Small intestine (tissue), 7 donors: Measurements from ENCODE around the gene CSF1. TPM values are rescaled to one million over a fixed set of nuclear protein-coding genes. Genes with fewer than 3 reads are reported as not detected.

Experiments
- DNase-seq, 2 donors: peaks; one replicate each; pipeline versions ENCODE4 v3.0.0 to v3.0.0-alpha.2; 2013
- FAIRE-seq: peaks from 2 replicates; lab custom pipeline; 2012; peaks lifted over from hg19 to GRCh38; lab: Jason Lieb, UNC
- H3K27ac ChIP-seq, 3 donors: one replicate each; pipeline ENCODE4 v1.5.1; 2013; ENCODE audit warnings: low read length in 2 of 3, mild to moderate bottlenecking in 2 of 3, control low read depth in 1 of 3, inconsistent platforms in 1 of 3, low read depth in 1 of 3, moderate library complexity in 1 of 3
- H3K27me3 ChIP-seq, 3 donors: one replicate each; pipeline ENCODE4 v1.6.1; 2013; ENCODE audit warnings: low read length in 3 of 3, inconsistent platforms in 1 of 3; ENCODE audit not compliant: control insufficient read depth in 3 of 3, insufficient read depth in 3 of 3
- H3K36me3 ChIP-seq, 3 donors: one replicate each; pipeline ENCODE4 v1.6.1; 2013; ENCODE audit warnings: low read length in 3 of 3, inconsistent platforms in 1 of 3, low read depth in 1 of 3, mild to moderate bottlenecking in 1 of 3, moderate library complexity in 1 of 3; ENCODE audit not compliant: control insufficient read depth in 3 of 3, insufficient read depth in 2 of 3
- H3K4me1 ChIP-seq, 3 donors: one replicate each; pipeline ENCODE4 v1.6.1; 2013; ENCODE audit warnings: low read length in 2 of 3, inconsistent platforms in 1 of 3, low read depth in 1 of 3, mild to moderate bottlenecking in 1 of 3, moderate library complexity in 1 of 3; ENCODE audit not compliant: control insufficient read depth in 3 of 3, insufficient read depth in 2 of 3
- H3K4me3 ChIP-seq, 3 donors: one replicate each; pipeline ENCODE4 v1.5.1; 2013; ENCODE audit warnings: low read length in 3 of 3, control low read depth in 1 of 3, inconsistent platforms in 1 of 3, low read depth in 1 of 3, mild to moderate bottlenecking in 1 of 3, moderate library complexity in 1 of 3
- H3K9me3 ChIP-seq, 2 donors: one replicate each; pipeline ENCODE4 v1.6.1; 2013; ENCODE audit warnings: low read depth in 1 of 2, low read length in 1 of 2; ENCODE audit not compliant: control insufficient read depth in 2 of 2, insufficient read depth in 1 of 2
- WGBS, 3 donors: extraction: QIAGEN DNeasy Blood & Tissue Kit; methylation state at CpG; one replicate each; pipeline ENCODE4 v1.1.7; 2013; 5-methylcytosine and 5-hydroxymethylcytosine counted together
- polyA plus RNA-seq, 4 donors: library from polyadenylated mRNA; stranded (reverse) in 3 of 4; unstranded in 1 of 4; fragments of 200-250 nt in 3 of 4; fragments of 120-200 nt in 1 of 4; gene quantifications; one replicate each; pipeline versions ENCODE4 v1.2.1 to v1.2.3, GENCODE V29; 2013
- donor health status: healthy with polysubstance abuse.
- donor health status: control.
- donor health status: control.
- donor health status: Bipolar disorder and iron deficiency.
- donor health status: healthy.

CSF1 gene
- polyA plus RNA-seq, 4 donors, result 0.89 to 15.5 (median 4.4) TPM

- Histone ChIP-seq H3K4me3 (no peak overlapping the region), H3K36me3 (no peaks in the 10 kb centered on the region), H3K27me3 (no peaks in the 10 kb centered on the region), H3K9me3 (no peaks in the 10 kb centered on the region), H3K27ac (peak overlapping the region in 1 of 3 donors; percentile 73), H3K4me1 (peaks cover 0 to 11% (median 0%) of the 10 kb centered on the region in 3 donors)
- no peak for FAIRE-seq
- WGBS, 3 donors, result 4 to 38% (median 24%) methylated on average over 1 of the region's 1 CpG
- DNase-seq, result peak; percentile 35 to 84
Observed at GRCh38 chr1:109954041-109954512, 43.4 kb downstream of the CSF1 start.

GRCh38 chr1:109959632-109959973, 49.0 kb downstream of the CSF1 start:
- Histone ChIP-seq H3K36me3 (no peaks in the 10 kb centered on the region), H3K4me3 (no peak overlapping the region), H3K27ac (peak overlapping the region in 1 of 3 donors; percentile 66), H3K4me1 (peaks cover 9 to 22% (median 10%) of the 10 kb centered on the region in 3 donors), H3K27me3 (no peaks in the 10 kb centered on the region), H3K9me3 (no peaks in the 10 kb centered on the region)
- no peak for FAIRE-seq
- WGBS, 3 donors, result 26 to 44% (median 39%) methylated on average over 1 of the region's 1 CpG
- no peak for DNase-seq

GRCh38 chr1:109959974-109960744, 49.5 kb downstream of the CSF1 start:
- DNase-seq (peak in 1 of 2 donors; percentile 51), FAIRE-seq (no peak)
- Histone ChIP-seq H3K4me3 (no peak overlapping the region), H3K27ac (peak overlapping the region in 1 of 3 donors; percentile 3), H3K36me3 (no peaks in the 10 kb centered on the region), H3K4me1 (peaks cover 9 to 22% (median 10%) of the 10 kb centered on the region in 3 donors), H3K9me3 (no peaks in the 10 kb centered on the region), H3K27me3 (no peaks in the 10 kb centered on the region)
- WGBS, 3 donors, result 12 to 43% (median 29%) methylated on average over 7 of the region's 7 CpGs

GRCh38 chr1:109960745-109961094, 50.1 kb downstream of the CSF1 start:
- Histone ChIP-seq H3K9me3 (no peaks in the 10 kb centered on the region), H3K27ac (no peak overlapping the region), H3K36me3 (no peaks in the 10 kb centered on the region), H3K27me3 (no peaks in the 10 kb centered on the region), H3K4me1 (peaks cover 9 to 22% (median 10%) of the 10 kb centered on the region in 3 donors), H3K4me3 (no peak overlapping the region)
- FAIRE-seq, result no peak
- WGBS, 3 donors, result 17 to 53% (median 18%) methylated on average over 1 of the region's 1 CpG
- DNase-seq, result no peak

GRCh38 chr1:109963864-109964263, 53.2 kb downstream of the CSF1 start:
- Histone ChIP-seq H3K4me1 (peaks cover 9 to 22% (median 10%) of the 10 kb centered on the region in 3 donors), H3K27ac (no peak overlapping the region), H3K9me3 (no peaks in the 10 kb centered on the region), H3K36me3 (no peaks in the 10 kb centered on the region), H3K27me3 (no peaks in the 10 kb centered on the region), H3K4me3 (no peak overlapping the region)
- no peak for FAIRE-seq
- 84 to 96% (median 89%) methylated on average over 1 of the region's 1 CpG for WGBS, 3 donors
- no peak for DNase-seq

- DNase-seq (no peak), FAIRE-seq (no peak)
- H3K27ac ChIP-seq, result no peak overlapping the region
- no peaks in the 10 kb centered on the region for H3K36me3 ChIP-seq
- no peaks in the 10 kb centered on the region for H3K9me3 ChIP-seq
- H3K4me1 ChIP-seq, result no peaks in the 10 kb centered on the region
- 91 to 98% (median 95%) methylated on average over 3 of the region's 3 CpGs for WGBS, 3 donors
- H3K4me3 ChIP-seq, result no peak overlapping the region
- H3K27me3 ChIP-seq, result no peaks in the 10 kb centered on the region
Observed at GRCh38 chr1:109969146-109969829, 58.6 kb downstream of the CSF1 start.

GRCh38 chr1:109969907-109970306, 59.3 kb downstream of the CSF1 start:
- H3K36me3 ChIP-seq, result no peaks in the 10 kb centered on the region
- no peaks in the 10 kb centered on the region for H3K4me1 ChIP-seq
- no peak for DNase-seq
- H3K9me3 ChIP-seq, result no peaks in the 10 kb centered on the region
- WGBS, 3 donors, result 89 to 90% (median 89%) methylated on average over 3 of the region's 3 CpGs
- no peaks in the 10 kb centered on the region for H3K27me3 ChIP-seq
- no peak overlapping the region for H3K4me3 ChIP-seq
- H3K27ac ChIP-seq, result no peak overlapping the region
- no peak for FAIRE-seq

- no peaks in the 10 kb centered on the region for H3K9me3 ChIP-seq
- no peaks in the 10 kb centered on the region for H3K4me1 ChIP-seq
- WGBS, 3 donors, result 26 to 40% (median 39%) methylated on average over 1 of the region's 1 CpG
- no peaks in the 10 kb centered on the region for H3K27me3 ChIP-seq
- no peak overlapping the region for H3K4me3 ChIP-seq
- FAIRE-seq, result no peak
- no peak overlapping the region for H3K27ac ChIP-seq
- H3K36me3 ChIP-seq, result no peaks in the 10 kb centered on the region
- DNase-seq, result no peak
Observed at GRCh38 chr1:109971559-109971958, 60.9 kb downstream of the CSF1 start.
